PFSK-1 (cell line): ENCODE measurements around the gene ERFL.

Experiments
- POLR2AphosphoS5 ChIP-seq: IDR thresholded peaks from 2 replicates; pipeline ENCODE4 v1.6.1; 2012; ENCODE audit warnings: low read depth, mild to moderate bottlenecking, control low read depth, low read length, moderate library complexity
- SIN3A ChIP-seq: IDR thresholded peaks from 2 replicates; pipeline ENCODE4 v1.6.1; 2012; ENCODE audit warnings: mild to moderate bottlenecking, low read length, moderate library complexity, borderline replicate concordance; ENCODE audit not compliant: insufficient read depth
- TAF1 ChIP-seq: IDR thresholded peaks from 2 replicates; pipeline ENCODE4 v1.6.1; 2012; ENCODE audit warnings: low read length, control low read depth, borderline replicate concordance; ENCODE audit not compliant: insufficient read depth
- TF ChIP-seq, protein P1 (sequence below), 2 experiments: IDR thresholded peaks; 2 replicates each; pipeline versions ENCODE4 v1.6.1 to v1.8.0; 2011 to 2012; ENCODE audit warnings: low read depth in 2 of 2, low read length in 2 of 2, control low read depth in 1 of 2, inconsistent platforms in 1 of 2, mild to moderate bottlenecking in 1 of 2, moderate library complexity in 1 of 2; ENCODE audit not compliant: insufficient read depth in 1 of 2

DNA sequence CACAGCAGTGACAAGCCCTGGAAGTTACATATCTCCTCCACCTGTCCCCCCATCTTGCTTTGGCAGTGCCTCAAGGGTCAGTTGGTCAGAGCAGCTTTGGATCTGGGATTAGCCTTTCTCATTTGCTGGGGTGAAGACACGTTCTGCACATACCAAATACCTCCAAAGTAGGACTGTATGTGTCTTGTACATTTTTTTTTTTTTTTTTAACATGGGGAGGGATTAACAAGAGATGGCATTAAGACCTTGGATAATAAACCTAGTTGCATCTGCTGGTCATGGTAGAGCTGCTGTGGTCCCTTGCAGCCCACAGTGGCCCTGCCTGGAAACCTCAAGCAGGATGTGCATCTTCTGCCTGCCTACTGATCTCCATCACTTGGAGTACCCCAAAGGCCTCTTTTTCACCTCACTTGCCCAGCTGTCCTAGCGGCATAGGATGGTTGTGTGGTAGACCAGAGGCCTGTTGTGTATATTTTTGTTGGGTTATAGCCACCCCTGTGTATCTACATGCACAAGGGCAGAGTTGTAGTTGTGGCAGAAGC, 65.7 kb downstream of the ERFL start:
- TF ChIP-seq TAF1: no peak
- no peak for TF ChIP-seq SIN3A
- TF ChIP-seq POLR2AphosphoS5: no peak; the same call in 1 of the 2 replicates
- TF ChIP-seq, protein P1, sequence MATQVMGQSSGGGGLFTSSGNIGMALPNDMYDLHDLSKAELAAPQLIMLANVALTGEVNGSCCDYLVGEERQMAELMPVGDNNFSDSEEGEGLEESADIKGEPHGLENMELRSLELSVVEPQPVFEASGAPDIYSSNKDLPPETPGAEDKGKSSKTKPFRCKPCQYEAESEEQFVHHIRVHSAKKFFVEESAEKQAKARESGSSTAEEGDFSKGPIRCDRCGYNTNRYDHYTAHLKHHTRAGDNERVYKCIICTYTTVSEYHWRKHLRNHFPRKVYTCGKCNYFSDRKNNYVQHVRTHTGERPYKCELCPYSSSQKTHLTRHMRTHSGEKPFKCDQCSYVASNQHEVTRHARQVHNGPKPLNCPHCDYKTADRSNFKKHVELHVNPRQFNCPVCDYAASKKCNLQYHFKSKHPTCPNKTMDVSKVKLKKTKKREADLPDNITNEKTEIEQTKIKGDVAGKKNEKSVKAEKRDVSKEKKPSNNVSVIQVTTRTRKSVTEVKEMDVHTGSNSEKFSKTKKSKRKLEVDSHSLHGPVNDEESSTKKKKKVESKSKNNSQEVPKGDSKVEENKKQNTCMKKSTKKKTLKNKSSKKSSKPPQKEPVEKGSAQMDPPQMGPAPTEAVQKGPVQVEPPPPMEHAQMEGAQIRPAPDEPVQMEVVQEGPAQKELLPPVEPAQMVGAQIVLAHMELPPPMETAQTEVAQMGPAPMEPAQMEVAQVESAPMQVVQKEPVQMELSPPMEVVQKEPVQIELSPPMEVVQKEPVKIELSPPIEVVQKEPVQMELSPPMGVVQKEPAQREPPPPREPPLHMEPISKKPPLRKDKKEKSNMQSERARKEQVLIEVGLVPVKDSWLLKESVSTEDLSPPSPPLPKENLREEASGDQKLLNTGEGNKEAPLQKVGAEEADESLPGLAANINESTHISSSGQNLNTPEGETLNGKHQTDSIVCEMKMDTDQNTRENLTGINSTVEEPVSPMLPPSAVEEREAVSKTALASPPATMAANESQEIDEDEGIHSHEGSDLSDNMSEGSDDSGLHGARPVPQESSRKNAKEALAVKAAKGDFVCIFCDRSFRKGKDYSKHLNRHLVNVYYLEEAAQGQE (IDR thresholded peaks at IDR 0.05; ENCODE audit: insufficient read depth in 1 of 2, low read depth in 2 of 2, low read length in 2 of 2): no peak
